Astrocyte (in vitro differentiated cells and primary cell): Measurements from ENCODE around the gene ZNF74. TPM values are rescaled to one million over a fixed set of nuclear protein-coding genes. Genes with fewer than 3 reads are reported as not detected.

ENCODE experiments used
- DNase-seq: peaks from one replicate; pipeline ENCODE4 v3.0.0-alpha.2; 2010; ENCODE audit warnings: low read depth
- FAIRE-seq: peaks from 2 replicates; lab custom pipeline; 2011; peaks lifted over from hg19 to GRCh38; lab: Jason Lieb, UNC
- H2AFZ ChIP-seq: 2 replicates; pipeline ENCODE4 v1.6.0; 2012; ENCODE audit warnings: low read depth, low read length, inconsistent platforms
- H3K27ac ChIP-seq: 2 replicates; pipeline ENCODE4 v1.5.1; 2011; ENCODE audit warnings: low read depth, low read length, inconsistent platforms
- H3K27me3 ChIP-seq: 2 replicates; pipeline ENCODE4 v1.6.0; 2011; ENCODE audit warnings: low read length, inconsistent platforms; ENCODE audit not compliant: insufficient read depth
- H3K36me3 ChIP-seq: 2 replicates; pipeline ENCODE4 v1.5.1; 2011; ENCODE audit warnings: low read length, inconsistent platforms; ENCODE audit not compliant: insufficient read depth
- H3K4me1 ChIP-seq: 2 replicates; pipeline ENCODE4 v1.5.1; 2011; ENCODE audit warnings: low read length, inconsistent platforms; ENCODE audit not compliant: insufficient read depth
- H3K4me2 ChIP-seq: 2 replicates; pipeline ENCODE4 v1.6.0; 2012; ENCODE audit warnings: low read length, inconsistent platforms
- H3K4me3 ChIP-seq: 2 replicates; pipeline ENCODE4 v1.5.1; 2011; ENCODE audit warnings: low read depth, mild to moderate bottlenecking, low read length, inconsistent platforms; ENCODE audit not compliant: insufficient read depth
- H3K79me2 ChIP-seq: 2 replicates; pipeline ENCODE4 v1.6.0; 2012; ENCODE audit warnings: mild to moderate bottlenecking, low read length, inconsistent platforms; ENCODE audit not compliant: insufficient read depth
- H3K9ac ChIP-seq: 2 replicates; pipeline ENCODE4 v1.6.0; 2012; ENCODE audit warnings: mild to moderate bottlenecking, low read length, inconsistent platforms
- H3K9me3 ChIP-seq: 2 replicates; pipeline ENCODE4 v1.5.1; 2012; ENCODE audit warnings: low read depth, mild to moderate bottlenecking, low read length, inconsistent platforms; ENCODE audit not compliant: insufficient read depth
- H4K20me1 ChIP-seq: 2 replicates; pipeline ENCODE4 v1.6.0; 2012; ENCODE audit warnings: low read length, inconsistent platforms; ENCODE audit not compliant: insufficient read depth
- H3K27ac Mint-ChIP-seq: one replicate; pipeline ENCODE4 v1.8.0; 2021; ENCODE audit warnings: mild to moderate bottlenecking, mixed read lengths; ENCODE audit not compliant: unreplicated experiment
- H3K27me3 Mint-ChIP-seq: one replicate; pipeline ENCODE4 v1.8.0; 2021; ENCODE audit warnings: low read depth, mixed read lengths; ENCODE audit not compliant: unreplicated experiment
- H3K36me3 Mint-ChIP-seq: one replicate; pipeline ENCODE4 v1.8.0; 2021; ENCODE audit warnings: low read depth, mixed read lengths; ENCODE audit not compliant: unreplicated experiment
- H3K4me1 Mint-ChIP-seq: one replicate; pipeline ENCODE4 v1.8.0; 2021; ENCODE audit warnings: low read depth, mixed read lengths; ENCODE audit not compliant: unreplicated experiment
- H3K4me3 Mint-ChIP-seq: one replicate; pipeline ENCODE4 v1.8.0; 2021; ENCODE audit warnings: mild to moderate bottlenecking, moderate library complexity, mixed read lengths; ENCODE audit not compliant: unreplicated experiment
- H3K9me3 Mint-ChIP-seq: one replicate; pipeline ENCODE4 v1.8.0; 2021; ENCODE audit warnings: mild to moderate bottlenecking, mixed read lengths; ENCODE audit not compliant: unreplicated experiment
- CTCF ChIP-seq: IDR thresholded peaks from 2 replicates; pipeline ENCODE4 v1.5.1; 2011; ENCODE audit warnings: low read depth, mild to moderate bottlenecking, inconsistent platforms, low read length, moderate library complexity; ENCODE audit not compliant: insufficient read depth
- EZH2 ChIP-seq: IDR thresholded peaks from 2 replicates; pipeline ENCODE4 v1.6.1; 2012; ENCODE audit warnings: mild to moderate bottlenecking, low read length, inconsistent platforms; ENCODE audit not compliant: insufficient read depth
- total RNA-seq: library from RNA; stranded (reverse); gene quantifications from 2 replicates; pipeline ENCODE4 v1.2.1, GENCODE V29; 2021

Gene ZNF74
- total RNA-seq, 1 donor from 2014 or later, result 14.2 TPM

DNA sequence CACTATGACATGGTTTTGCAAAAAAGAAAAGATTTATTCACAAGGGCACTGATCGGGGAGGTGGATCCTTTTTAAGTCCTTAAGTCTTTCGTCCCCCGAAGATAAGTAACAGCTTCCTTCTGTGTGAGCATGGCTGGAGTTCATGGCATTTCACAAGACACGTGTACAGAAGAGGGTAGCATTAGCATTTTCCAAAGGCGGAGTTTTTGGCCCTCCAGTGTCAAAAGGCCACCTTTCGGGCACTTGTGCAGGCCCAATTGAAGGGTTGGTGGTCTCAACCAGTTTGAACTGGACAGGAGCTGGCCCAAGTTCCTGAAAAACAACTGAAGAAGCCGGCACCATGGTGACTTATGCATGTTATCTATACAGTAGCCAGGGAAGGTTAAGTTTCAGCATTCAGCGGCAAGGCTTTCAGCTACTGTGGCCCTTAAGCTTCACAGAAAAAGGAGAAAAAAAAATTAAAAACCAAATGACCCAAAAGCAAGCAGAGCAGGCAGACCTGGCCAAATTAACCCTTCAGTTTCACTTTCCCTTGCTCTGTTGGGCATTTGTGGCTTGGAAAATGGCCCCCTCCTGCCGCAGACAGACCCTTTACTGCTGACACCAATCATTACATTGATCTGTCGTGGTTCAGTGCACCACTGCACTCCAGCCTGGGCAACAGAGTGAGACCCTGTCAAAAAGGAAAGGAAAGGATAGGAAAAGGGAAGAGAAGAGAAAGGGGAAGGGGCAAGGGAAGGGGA is 18.7 kb downstream of the ZNF74 start:
- no peaks in the 10 kb centered on the region for H3K27me3 ChIP-seq
- Mint-ChIP-seq H3K4me1 (no peaks in the 10 kb centered on the region), H3K36me3 (no peaks in the 10 kb centered on the region), H3K27ac (no peak overlapping the region), H3K4me3 (no peak overlapping the region), H3K27me3 (peaks cover 21% of the 10 kb centered on the region), H3K9me3 (no peaks in the 10 kb centered on the region)
- no peak for DNase-seq
- H3K4me1 ChIP-seq, result no peaks in the 10 kb centered on the region
- no peaks in the 10 kb centered on the region for H3K79me2 ChIP-seq
- no peak overlapping the region for H2AFZ ChIP-seq
- H3K4me2 ChIP-seq, result no peak overlapping the region
- TF ChIP-seq EZH2 (no peak), CTCF (no peak)
- H4K20me1 ChIP-seq, result peaks cover 7% of the 10 kb centered on the region
- peaks cover 3% of the 10 kb centered on the region for H3K36me3 ChIP-seq
- H3K9me3 ChIP-seq, result no peaks in the 10 kb centered on the region
- no peak overlapping the region for H3K27ac ChIP-seq
- no peak overlapping the region for H3K4me3 ChIP-seq
- no peak for FAIRE-seq
- no peak overlapping the region for H3K9ac ChIP-seq

DNA sequence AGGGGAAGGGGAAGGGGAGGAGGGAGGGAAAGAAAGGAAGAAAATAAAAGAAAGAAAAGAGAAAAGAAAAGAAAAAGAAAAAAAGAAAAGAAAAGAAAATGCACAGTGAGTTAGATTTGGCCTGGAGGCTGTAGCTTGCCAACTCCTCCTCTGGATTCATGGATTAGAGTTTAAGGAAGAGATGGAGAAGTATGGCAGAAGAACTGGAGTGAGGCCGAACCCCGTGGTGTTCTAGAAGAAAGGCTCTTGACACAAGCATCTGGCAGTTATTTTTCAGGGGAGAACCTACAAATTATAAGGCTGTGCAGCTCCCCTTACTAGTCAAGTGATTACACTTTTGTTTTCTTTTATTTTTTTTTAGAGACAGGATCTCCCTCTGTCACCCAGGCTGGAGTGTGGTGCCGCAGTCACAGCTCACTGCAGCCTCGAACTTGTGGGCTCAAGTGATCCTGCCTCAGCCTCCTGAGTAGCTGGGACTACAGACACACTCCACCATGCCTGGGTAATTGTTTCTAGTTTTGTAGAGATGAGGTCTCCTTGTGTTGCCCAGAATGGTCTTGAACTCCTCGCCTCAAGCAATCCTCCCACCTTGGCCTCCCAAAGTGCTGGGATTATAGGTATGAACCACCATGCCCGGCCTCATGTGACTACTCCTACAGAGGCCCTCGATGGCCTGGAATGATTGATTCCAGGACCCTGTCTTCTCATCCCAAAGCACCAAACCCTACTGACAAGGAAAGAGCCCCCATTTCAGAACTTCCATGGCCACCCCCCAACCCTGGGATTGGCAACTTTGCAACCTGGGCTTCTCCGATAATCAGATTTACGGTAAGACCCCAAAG is 19.5 kb downstream of the ZNF74 start:
- no peak overlapping the region for H3K4me2 ChIP-seq
- H3K9me3 ChIP-seq, result no peaks in the 10 kb centered on the region
- H3K36me3 ChIP-seq, result no peaks in the 10 kb centered on the region
- no peaks in the 10 kb centered on the region for H3K79me2 ChIP-seq
- H3K9ac ChIP-seq, result no peak overlapping the region
- H3K27me3 Mint-ChIP-seq, result peaks cover 21% of the 10 kb centered on the region
- H3K27me3 ChIP-seq, result no peaks in the 10 kb centered on the region
- no peak overlapping the region for H3K27ac ChIP-seq
- no peak overlapping the region for H3K27ac Mint-ChIP-seq
- no peaks in the 10 kb centered on the region for H3K36me3 Mint-ChIP-seq
- no peaks in the 10 kb centered on the region for H3K9me3 Mint-ChIP-seq
- H3K4me3 Mint-ChIP-seq, result no peak overlapping the region
- TF ChIP-seq EZH2 (no peak), CTCF (no peak)
- H2AFZ ChIP-seq, result no peak overlapping the region
- no peak for FAIRE-seq
- no peak for DNase-seq
- no peaks in the 10 kb centered on the region for H3K4me1 ChIP-seq
- no peaks in the 10 kb centered on the region for H3K4me1 Mint-ChIP-seq
- no peaks in the 10 kb centered on the region for H4K20me1 ChIP-seq
- H3K4me3 ChIP-seq, result no peak overlapping the region
